GM12801 (cell line): ENCODE measurements around the gene RPL41.

Source experiments
- CTCF ChIP-seq: IDR thresholded peaks from one replicate; pipeline ENCODE4 v1.5.1; 2011; ENCODE audit warnings: control low read depth; ENCODE audit not compliant: insufficient read length; ENCODE audit errors: extremely low read depth

The RPL41 gene

DNA sequence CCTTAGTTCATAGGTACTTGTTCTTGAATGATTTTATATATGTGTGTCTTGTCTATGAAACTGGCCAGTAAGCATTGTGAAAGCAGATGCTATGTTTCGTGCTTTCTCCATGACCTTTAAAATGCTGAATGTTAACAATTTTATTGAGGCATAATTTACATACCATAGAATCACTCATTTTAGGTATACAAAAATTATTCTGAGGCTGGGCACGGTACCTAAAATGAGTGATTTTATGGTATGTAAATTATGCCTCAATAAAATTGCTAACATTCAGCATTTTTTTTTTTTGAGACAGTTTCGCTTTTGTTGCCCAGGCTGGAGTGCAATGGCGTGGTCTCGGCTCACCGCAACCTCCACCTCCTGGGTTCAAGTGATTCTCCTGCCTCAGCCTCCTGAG lies 18.5 kb downstream of the RPL41 start:
- no peak for TF ChIP-seq CTCF

- TF ChIP-seq CTCF: no peak
Observed at GRCh38 chr12:56137853-56138571, 21.6 kb downstream of the RPL41 start.

GRCh38 chr12:56141946-56142784 lies 25.7 kb downstream of the RPL41 start:
- TF ChIP-seq CTCF: no peak

GRCh38 chr12:56143217-56143616 lies 26.8 kb downstream of the RPL41 start:
- no peak for TF ChIP-seq CTCF

- no peak for TF ChIP-seq CTCF
Observed at GRCh38 chr12:56143870-56144269, 27.4 kb downstream of the RPL41 start.

DNA sequence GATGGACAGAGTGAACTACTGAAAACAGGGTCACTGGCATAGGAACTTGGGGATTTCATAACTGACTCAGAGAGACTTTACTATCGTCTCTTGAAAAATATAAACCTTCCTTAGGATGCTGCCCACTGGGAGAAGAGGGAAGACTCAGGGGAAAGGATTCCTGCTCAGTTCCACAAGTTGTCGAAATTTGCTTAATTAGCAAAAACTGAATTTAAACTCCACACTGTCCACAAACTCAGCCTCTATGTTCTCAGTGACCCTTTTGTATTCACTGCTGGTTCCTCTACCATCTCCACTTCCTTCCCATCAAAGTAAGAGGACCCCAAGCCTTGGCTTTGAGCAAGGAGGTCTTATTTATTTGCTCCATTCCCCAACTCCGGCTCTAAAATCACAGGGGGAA lies 28.8 kb downstream of the RPL41 start:
- no peak for TF ChIP-seq CTCF

DNA sequence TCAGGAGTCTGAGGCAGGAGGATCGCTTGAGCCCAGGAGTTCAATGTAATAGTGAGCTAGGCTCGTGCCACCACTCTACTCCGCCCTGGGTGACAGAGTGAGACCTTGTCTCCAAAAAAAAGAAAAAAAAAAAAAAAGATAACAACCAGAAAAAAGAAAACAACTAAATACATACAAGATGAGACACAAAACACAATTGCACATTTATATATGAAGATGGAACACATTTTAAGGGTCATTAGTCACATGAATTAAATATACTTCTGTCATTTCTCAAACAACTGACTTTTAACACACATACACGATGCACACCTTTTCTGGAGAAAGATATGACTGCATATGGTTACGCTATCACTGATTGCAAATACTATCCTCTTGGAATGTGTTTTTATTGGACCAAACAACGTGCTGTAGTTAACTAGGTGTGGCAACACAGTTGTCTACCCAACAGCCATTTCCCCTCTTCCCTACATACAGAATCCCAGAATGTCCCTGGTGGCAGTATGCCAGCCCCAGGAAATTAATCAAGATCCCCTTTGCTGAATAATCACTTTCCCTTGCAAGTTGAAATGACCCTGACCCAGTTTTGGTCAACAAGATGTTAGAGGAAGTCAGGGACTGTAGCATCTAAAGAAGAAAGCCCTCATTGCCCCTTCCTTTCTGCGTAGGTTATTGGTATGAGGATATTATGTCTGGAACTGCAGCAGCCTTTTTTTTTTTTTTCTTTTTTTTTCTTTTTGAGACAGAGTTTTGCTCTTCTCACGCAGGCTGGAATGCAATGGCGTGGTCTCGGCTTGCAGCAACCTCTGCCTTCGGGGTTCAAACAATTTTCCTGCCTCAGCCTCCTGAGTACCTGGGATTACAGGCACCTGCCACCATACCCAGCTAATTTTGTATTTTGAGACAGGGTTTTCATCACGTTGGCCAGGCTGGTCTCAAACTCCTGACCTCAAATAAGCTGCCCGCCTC lies 30.3 kb downstream of the RPL41 start:
- TF ChIP-seq CTCF: no peak
